HepG2 (cell line): ENCODE measurements around the gene TFAP2A.

Experiments
- EZH2 ChIP-seq: conservative IDR thresholded peaks from 2 replicates; pipeline ENCODE4 v1.6.1; 2012; ENCODE audit warnings: mild to moderate bottlenecking, low read depth, low read length, moderate library complexity
- GABPA ChIP-seq, 2 experiments: IDR thresholded peaks; 2 replicates each; pipeline ENCODE4 v1.6.1; 2011 to 2016; ENCODE audit warnings: low read depth in 2 of 2, low read length in 1 of 2, missing biosample characterization in 1 of 2, missing genetic modification characterization in 1 of 2
- SRSF1 ChIP-seq: fragments of 200-400 bp; formaldehyde crosslinking; optimal IDR thresholded peaks from 2 replicates; pipeline ENCODE3; 2017; ENCODE audit warnings: mild to moderate bottlenecking, low read depth, low read length, moderate library complexity
- ZBTB20 ChIP-seq: sonication (generic); formaldehyde crosslinking; IDR thresholded peaks from 2 replicates; pipeline ENCODE4 v1.8.1; 2023; ENCODE audit warnings: missing genetic modification reagents, low read depth, mild to moderate bottlenecking, borderline replicate concordance
- ZBTB21 ChIP-seq: sonication (generic); formaldehyde crosslinking; IDR thresholded peaks from 2 replicates; pipeline ENCODE4 v1.4.0; 2020; ENCODE audit warnings: missing genetic modification reagents
- ZNF33A ChIP-seq: sonication (generic); formaldehyde crosslinking; IDR thresholded peaks from 2 replicates; pipeline ENCODE4 v1.5.1; 2020; ENCODE audit warnings: missing genetic modification reagents, mild to moderate bottlenecking, moderate library complexity, borderline replicate concordance
- TF ChIP-seq, protein P1 (sequence below), 2 experiments: fragments of 450-650 bp in 1 of 2; sonication (generic) in 1 of 2; formaldehyde crosslinking; IDR thresholded peaks; 2 replicates each; pipeline versions ENCODE4 v1.5.0 to v1.8.0; 2020 to 2022; ENCODE audit warnings: mild to moderate bottlenecking in 1 of 2, missing genetic modification reagents in 1 of 2
- TF ChIP-seq, protein P2 (sequence below): sonication (generic); formaldehyde crosslinking; IDR thresholded peaks from 2 replicates; pipeline ENCODE4 v1.5.0; 2020; ENCODE audit warnings: mild to moderate bottlenecking, missing genetic modification reagents, moderate library complexity
- TF ChIP-seq, protein P3 (sequence below): sonication (generic); formaldehyde crosslinking; IDR thresholded peaks from 2 replicates; pipeline ENCODE4 v1.5.1; 2020; ENCODE audit warnings: mild to moderate bottlenecking, missing genetic modification reagents, moderate library complexity

DNA sequence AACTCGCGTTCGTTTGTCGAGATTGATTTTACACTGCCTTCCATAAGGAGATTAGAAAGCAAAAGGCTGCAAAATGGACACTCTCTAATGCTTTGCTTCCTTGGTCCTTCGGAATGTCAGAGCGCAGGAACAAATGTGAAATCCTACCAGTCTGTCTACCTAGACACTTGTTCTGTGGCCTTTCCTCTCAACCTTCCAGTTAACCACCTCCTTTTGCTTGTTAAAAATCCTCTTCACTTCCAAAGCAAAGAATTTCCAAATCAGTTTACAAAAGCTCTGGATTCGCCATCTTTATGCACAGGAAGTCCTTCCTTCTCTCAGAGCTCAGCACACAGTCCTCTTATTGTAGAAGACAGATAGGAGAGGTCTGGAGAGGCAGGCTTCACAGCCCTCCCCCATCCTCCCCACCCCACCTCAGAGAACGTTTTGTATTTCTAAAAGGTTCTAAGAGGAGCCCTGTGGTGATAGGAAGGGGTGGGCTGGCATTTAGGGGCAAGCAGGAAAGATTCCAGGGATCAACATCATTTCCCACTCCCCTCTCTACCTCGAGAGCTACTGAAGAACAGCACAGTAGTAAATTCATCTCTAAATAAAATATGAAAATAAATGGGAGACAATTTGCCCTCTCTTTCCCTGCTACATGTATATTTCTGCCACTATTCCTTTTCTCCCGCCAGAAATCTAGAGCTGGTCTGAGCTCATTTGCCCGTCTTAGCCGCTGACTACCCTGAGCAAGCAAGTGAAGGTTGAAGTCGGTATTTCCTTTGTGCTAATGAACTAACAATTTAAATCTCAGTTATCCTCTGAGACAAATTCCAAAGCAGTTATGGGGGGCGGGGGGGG lies 18.9 kb downstream of the TFAP2A start:
- no peak for TF ChIP-seq ZBTB20 (CRISPR knock-in tag)
- TF ChIP-seq, protein P1, sequence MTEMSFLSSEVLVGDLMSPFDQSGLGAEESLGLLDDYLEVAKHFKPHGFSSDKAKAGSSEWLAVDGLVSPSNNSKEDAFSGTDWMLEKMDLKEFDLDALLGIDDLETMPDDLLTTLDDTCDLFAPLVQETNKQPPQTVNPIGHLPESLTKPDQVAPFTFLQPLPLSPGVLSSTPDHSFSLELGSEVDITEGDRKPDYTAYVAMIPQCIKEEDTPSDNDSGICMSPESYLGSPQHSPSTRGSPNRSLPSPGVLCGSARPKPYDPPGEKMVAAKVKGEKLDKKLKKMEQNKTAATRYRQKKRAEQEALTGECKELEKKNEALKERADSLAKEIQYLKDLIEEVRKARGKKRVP (CRISPR knock-in tag; IDR thresholded peaks at IDR 0.05): no peak
- TF ChIP-seq SRSF1: no peak
- TF ChIP-seq, protein P2, sequence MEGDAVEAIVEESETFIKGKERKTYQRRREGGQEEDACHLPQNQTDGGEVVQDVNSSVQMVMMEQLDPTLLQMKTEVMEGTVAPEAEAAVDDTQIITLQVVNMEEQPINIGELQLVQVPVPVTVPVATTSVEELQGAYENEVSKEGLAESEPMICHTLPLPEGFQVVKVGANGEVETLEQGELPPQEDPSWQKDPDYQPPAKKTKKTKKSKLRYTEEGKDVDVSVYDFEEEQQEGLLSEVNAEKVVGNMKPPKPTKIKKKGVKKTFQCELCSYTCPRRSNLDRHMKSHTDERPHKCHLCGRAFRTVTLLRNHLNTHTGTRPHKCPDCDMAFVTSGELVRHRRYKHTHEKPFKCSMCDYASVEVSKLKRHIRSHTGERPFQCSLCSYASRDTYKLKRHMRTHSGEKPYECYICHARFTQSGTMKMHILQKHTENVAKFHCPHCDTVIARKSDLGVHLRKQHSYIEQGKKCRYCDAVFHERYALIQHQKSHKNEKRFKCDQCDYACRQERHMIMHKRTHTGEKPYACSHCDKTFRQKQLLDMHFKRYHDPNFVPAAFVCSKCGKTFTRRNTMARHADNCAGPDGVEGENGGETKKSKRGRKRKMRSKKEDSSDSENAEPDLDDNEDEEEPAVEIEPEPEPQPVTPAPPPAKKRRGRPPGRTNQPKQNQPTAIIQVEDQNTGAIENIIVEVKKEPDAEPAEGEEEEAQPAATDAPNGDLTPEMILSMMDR (CRISPR knock-in tag): no peak
- TF ChIP-seq ZBTB21 (CRISPR knock-in tag): no peak
- TF ChIP-seq ZNF33A (CRISPR knock-in tag): no peak
- peak; percentile 92; the same call in 1 of the 2 replicates for TF ChIP-seq EZH2
- no peak for TF ChIP-seq GABPA (IDR thresholded peaks at IDR 0.05; ENCODE audit: low read depth, low read length)
- no peak for TF ChIP-seq GABPA (CRISPR knock-in tag; IDR thresholded peaks at IDR 0.05; ENCODE audit: low read depth)
- TF ChIP-seq, protein P3, sequence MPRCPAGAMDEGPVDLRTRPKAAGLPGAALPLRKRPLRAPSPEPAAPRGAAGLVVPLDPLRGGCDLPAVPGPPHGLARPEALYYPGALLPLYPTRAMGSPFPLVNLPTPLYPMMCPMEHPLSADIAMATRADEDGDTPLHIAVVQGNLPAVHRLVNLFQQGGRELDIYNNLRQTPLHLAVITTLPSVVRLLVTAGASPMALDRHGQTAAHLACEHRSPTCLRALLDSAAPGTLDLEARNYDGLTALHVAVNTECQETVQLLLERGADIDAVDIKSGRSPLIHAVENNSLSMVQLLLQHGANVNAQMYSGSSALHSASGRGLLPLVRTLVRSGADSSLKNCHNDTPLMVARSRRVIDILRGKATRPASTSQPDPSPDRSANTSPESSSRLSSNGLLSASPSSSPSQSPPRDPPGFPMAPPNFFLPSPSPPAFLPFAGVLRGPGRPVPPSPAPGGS (CRISPR knock-in tag): no peak
